Skeletal muscle tissue (tissue), 4 donors: Measurements from ENCODE around the gene RASSF8. TPM values are rescaled to one million over a fixed set of nuclear protein-coding genes. Genes with fewer than 3 reads are reported as not detected.

Experiments
- H3K27ac ChIP-seq: one replicate; pipeline ENCODE4 v1.7.0; 2013; ENCODE audit warnings: mild to moderate bottlenecking, low read depth, low read length, inconsistent platforms
- H3K27me3 ChIP-seq, 3 donors: one replicate each; pipeline ENCODE4 v1.7.0; 2013; ENCODE audit warnings: low read length in 3 of 3; ENCODE audit not compliant: control insufficient read depth in 3 of 3, insufficient read depth in 3 of 3
- H3K36me3 ChIP-seq, 3 donors: one replicate each; pipeline ENCODE4 v1.7.0; 2013; ENCODE audit warnings: low read length in 3 of 3; ENCODE audit not compliant: control insufficient read depth in 3 of 3, insufficient read depth in 3 of 3
- H3K4me1 ChIP-seq, 3 donors: one replicate each; pipeline ENCODE4 v1.7.0; 2013; ENCODE audit warnings: low read length in 3 of 3, mild to moderate bottlenecking in 3 of 3; ENCODE audit not compliant: control insufficient read depth in 3 of 3, insufficient read depth in 3 of 3
- H3K4me3 ChIP-seq, 3 donors: one replicate each; pipeline ENCODE4 v1.7.0; 2013; ENCODE audit warnings: low read length in 3 of 3
- H3K9ac ChIP-seq, 3 donors: one replicate each; pipeline ENCODE4 v1.7.0; 2013; ENCODE audit warnings: low read length in 3 of 3, mild to moderate bottlenecking in 3 of 3, moderate library complexity in 2 of 3, low read depth in 1 of 3
- H3K9me3 ChIP-seq, 3 donors: one replicate each; pipeline ENCODE4 v1.7.0; 2013; ENCODE audit warnings: low read length in 3 of 3; ENCODE audit not compliant: control insufficient read depth in 3 of 3
- total RNA-seq: library from RNA; depleted of rRNA; stranded (reverse); fragments of >200 nt; gene quantifications from one replicate; pipeline ENCODE4 v1.2.3, GENCODE V29; 2014
- donor health status: Osteomylitis.

The RASSF8 gene
- total RNA-seq, 1 donor from 2014 or later, result 29.7 TPM

GRCh38 chr12:25986180-25986579 is 27.7 kb downstream of the RASSF8 start:
- Histone ChIP-seq H3K4me1 (peaks cover 8 to 30% (median 9%) of the 10 kb centered on the region in 3 donors), H3K36me3 (no peaks in the 10 kb centered on the region), H3K27me3 (no peaks in the 10 kb centered on the region), H3K27ac (peak overlapping the region; percentile 26), H3K9me3 (no peaks in the 10 kb centered on the region), H3K9ac (no peak overlapping the region), H3K4me3 (no peak overlapping the region)

GRCh38 chr12:25988505-25988904 is 30.0 kb downstream of the RASSF8 start:
- Histone ChIP-seq H3K27ac (no peak overlapping the region), H3K9me3 (no peaks in the 10 kb centered on the region), H3K36me3 (no peaks in the 10 kb centered on the region), H3K9ac (no peak overlapping the region), H3K4me3 (no peak overlapping the region), H3K27me3 (no peaks in the 10 kb centered on the region), H3K4me1 (peaks cover 12 to 23% (median 18%) of the 10 kb centered on the region in 3 donors)

- H3K9me3 ChIP-seq, result no peaks in the 10 kb centered on the region
- H3K4me1 ChIP-seq, result peaks cover 18 to 21% (median 18%) of the 10 kb centered on the region in 3 donors
- H3K9ac ChIP-seq, result no peak overlapping the region
- no peak overlapping the region for H3K27ac ChIP-seq
- H3K27me3 ChIP-seq, result no peaks in the 10 kb centered on the region
- no peak overlapping the region for H3K4me3 ChIP-seq
- no peaks in the 10 kb centered on the region for H3K36me3 ChIP-seq
These were observed 32.0 kb downstream of the RASSF8 start for GRCh38 chr12:25990495-25990894.

GRCh38 chr12:25992026-25992782 is 33.7 kb downstream of the RASSF8 start:
- Histone ChIP-seq H3K4me1 (peaks cover 11 to 14% (median 13%) of the 10 kb centered on the region in 3 donors), H3K9ac (no peak overlapping the region), H3K9me3 (no peaks in the 10 kb centered on the region), H3K36me3 (no peaks in the 10 kb centered on the region), H3K27me3 (no peaks in the 10 kb centered on the region), H3K27ac (no peak overlapping the region), H3K4me3 (no peak overlapping the region)

GRCh38 chr12:25993901-25994651 is 35.6 kb downstream of the RASSF8 start:
- H3K36me3 ChIP-seq, result no peaks in the 10 kb centered on the region
- H3K4me1 ChIP-seq, result peaks cover 6 to 14% (median 10%) of the 10 kb centered on the region in 3 donors
- H3K9ac ChIP-seq, result no peak overlapping the region
- no peaks in the 10 kb centered on the region for H3K9me3 ChIP-seq
- no peak overlapping the region for H3K4me3 ChIP-seq
- H3K27me3 ChIP-seq, result no peaks in the 10 kb centered on the region
- H3K27ac ChIP-seq, result peak overlapping the region; percentile 22

- Histone ChIP-seq H3K4me3 (no peak overlapping the region), H3K9me3 (no peaks in the 10 kb centered on the region), H3K36me3 (no peaks in the 10 kb centered on the region), H3K27ac (no peak overlapping the region), H3K27me3 (no peaks in the 10 kb centered on the region), H3K4me1 (peaks cover 4 to 14% (median 10%) of the 10 kb centered on the region in 3 donors), H3K9ac (no peak overlapping the region)
These were observed 36.6 kb downstream of the RASSF8 start for GRCh38 chr12:25994901-25995625.

- Histone ChIP-seq H3K36me3 (no peaks in the 10 kb centered on the region), H3K9ac (no peak overlapping the region), H3K9me3 (no peaks in the 10 kb centered on the region), H3K27me3 (no peaks in the 10 kb centered on the region), H3K4me1 (peaks cover 4 to 14% (median 10%) of the 10 kb centered on the region in 3 donors), H3K27ac (no peak overlapping the region), H3K4me3 (no peak overlapping the region)
These were observed 37.4 kb downstream of the RASSF8 start for GRCh38 chr12:25995906-25996305.

GRCh38 chr12:25996677-25997076 is 38.2 kb downstream of the RASSF8 start:
- Histone ChIP-seq H3K4me3 (no peak overlapping the region), H3K36me3 (no peaks in the 10 kb centered on the region), H3K9me3 (no peaks in the 10 kb centered on the region), H3K27me3 (no peaks in the 10 kb centered on the region), H3K4me1 (peaks cover 4 to 14% (median 10%) of the 10 kb centered on the region in 3 donors), H3K27ac (no peak overlapping the region), H3K9ac (no peak overlapping the region)

- Histone ChIP-seq H3K27me3 (no peaks in the 10 kb centered on the region), H3K9me3 (no peaks in the 10 kb centered on the region), H3K9ac (no peak overlapping the region), H3K4me3 (no peak overlapping the region), H3K4me1 (peaks cover 4 to 10% (median 10%) of the 10 kb centered on the region in 3 donors), H3K27ac (no peak overlapping the region), H3K36me3 (no peaks in the 10 kb centered on the region)
These were observed 38.9 kb downstream of the RASSF8 start for GRCh38 chr12:25997201-25997963.
